ENCODE measurements around the gene PIK3R6. TPM values are rescaled to one million over a fixed set of nuclear protein-coding genes. Genes with fewer than 3 reads are reported as not detected.

Gene PIK3R6
- polyA plus RNA-seq, 1 of the 3 experiments (the other 2 are of a cell fraction), result 0.03 TPM

DNA sequence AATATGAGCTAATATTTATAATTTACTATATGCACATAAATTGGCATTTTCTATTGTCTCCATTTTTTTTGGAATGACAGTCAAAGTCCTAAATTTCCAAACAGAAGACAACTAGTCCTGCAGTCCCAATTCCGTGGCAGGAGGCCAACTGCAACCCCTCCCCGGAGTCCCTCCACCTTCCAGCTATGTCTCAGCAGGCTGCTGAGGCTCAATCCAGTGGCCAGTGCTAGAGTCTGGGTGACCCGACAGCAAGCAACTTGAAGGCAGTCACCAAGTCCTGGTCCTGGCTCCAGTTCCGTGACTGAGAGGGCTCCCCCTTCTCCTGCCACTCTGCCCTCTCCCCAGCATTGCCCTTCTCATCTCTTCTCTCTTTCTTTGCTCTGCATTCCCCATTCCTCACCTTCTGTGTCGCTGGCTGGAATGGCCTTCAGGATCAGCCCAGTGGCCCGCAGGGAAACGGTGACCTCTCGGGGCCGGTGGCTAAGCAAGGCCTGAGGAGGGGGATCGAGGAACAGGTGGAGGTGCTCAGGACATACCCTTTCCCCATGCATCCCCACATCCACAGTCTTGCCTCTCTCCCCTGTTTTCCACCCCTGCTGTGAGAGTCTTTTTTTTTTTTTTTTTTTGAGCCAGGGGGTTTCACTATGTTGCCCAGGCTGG, 45.9 kb downstream of the PIK3R6 start:
- Histone ChIP-seq H3K4me1 (ENCODE audit: control insufficient read depth in 1 of 2, insufficient read depth in 2 of 2, low read depth in 1 of 2, low read length in 1 of 2) (no peaks in the 10 kb centered on the region), H3K9me3 (peaks cover 8% of the 10 kb centered on the region; the same call in 1 of the 2 replicates), H3K9me2 (no peaks in the 10 kb centered on the region), H3K27me3 (ENCODE audit: insufficient read depth) (peaks cover 31% of the 10 kb centered on the region; the same call in 1 of the 2 replicates), H3F3A (replicated peaks; ENCODE audit: insufficient read depth) (no peaks in the 10 kb centered on the region), H3K4me3 (ENCODE audit: low read depth in 2 of 2, low read length in 1 of 2) (no peak overlapping the region), H3K4me2 (no peak overlapping the region), H2AFZ (ENCODE audit: low read depth) (no peak overlapping the region), H3K79me2 (ENCODE audit: insufficient read depth) (no peaks in the 10 kb centered on the region), H3K9ac (no peak overlapping the region), H4K20me1 (ENCODE audit: insufficient read depth) (no peaks in the 10 kb centered on the region), H3K27ac (ENCODE audit: low read depth in 2 of 2, low read length in 1 of 2) (no peak overlapping the region), H3K36me3 (replicated peaks in 1 of 2; ENCODE audit: control insufficient read depth in 1 of 2, insufficient read depth in 2 of 2, low read length in 1 of 2) (no peaks in the 10 kb centered on the region)
- DNase-seq, result no peak
- no peak for TF ChIP-seq FOXM1 (IDR thresholded peaks at IDR 0.05; ENCODE audit: low read depth)
- TF ChIP-seq TAF1 (IDR thresholded peaks at IDR 0.05; ENCODE audit: borderline replicate concordance, low read depth, low read length), result no peak
- no peak for TF ChIP-seq FOXJ3 (CRISPR knock-in tag; IDR thresholded peaks at IDR 0.05)
- TF ChIP-seq NRF1 (IDR thresholded peaks at IDR 0.05; ENCODE audit: low read depth, low read length), result no peak
- TF ChIP-seq EZH2phosphoT487 (IDR thresholded peaks at IDR 0.05; ENCODE audit: borderline replicate concordance, low read depth), result no peak
- no peak for TF ChIP-seq NFIC (IDR thresholded peaks at IDR 0.05; ENCODE audit: borderline replicate concordance)
- TF ChIP-seq FOSL2 (IDR thresholded peaks at IDR 0.05; ENCODE audit: borderline replicate concordance, low read depth), result no peak
- no peak for TF ChIP-seq MXI1 (IDR thresholded peaks at IDR 0.05; ENCODE audit: low read depth, low read length)
- no peak for TF ChIP-seq TEAD4 (IDR thresholded peaks at IDR 0.05; ENCODE audit: borderline replicate concordance, insufficient read depth)
- POLR2A ChIA-PET, result no interaction called here
- WGBS (ENCODE audit: low lambda C conversion rate), result 13% methylated on average over 10 of the region's 10 CpGs
- CTCF ChIA-PET, result interaction anchor here (0.8 to 1.1 kb wide), 2 partner anchors 19 to 36 kb away, joined by 3 read pairs; no protein-coding TSS in a partner anchor

DNA sequence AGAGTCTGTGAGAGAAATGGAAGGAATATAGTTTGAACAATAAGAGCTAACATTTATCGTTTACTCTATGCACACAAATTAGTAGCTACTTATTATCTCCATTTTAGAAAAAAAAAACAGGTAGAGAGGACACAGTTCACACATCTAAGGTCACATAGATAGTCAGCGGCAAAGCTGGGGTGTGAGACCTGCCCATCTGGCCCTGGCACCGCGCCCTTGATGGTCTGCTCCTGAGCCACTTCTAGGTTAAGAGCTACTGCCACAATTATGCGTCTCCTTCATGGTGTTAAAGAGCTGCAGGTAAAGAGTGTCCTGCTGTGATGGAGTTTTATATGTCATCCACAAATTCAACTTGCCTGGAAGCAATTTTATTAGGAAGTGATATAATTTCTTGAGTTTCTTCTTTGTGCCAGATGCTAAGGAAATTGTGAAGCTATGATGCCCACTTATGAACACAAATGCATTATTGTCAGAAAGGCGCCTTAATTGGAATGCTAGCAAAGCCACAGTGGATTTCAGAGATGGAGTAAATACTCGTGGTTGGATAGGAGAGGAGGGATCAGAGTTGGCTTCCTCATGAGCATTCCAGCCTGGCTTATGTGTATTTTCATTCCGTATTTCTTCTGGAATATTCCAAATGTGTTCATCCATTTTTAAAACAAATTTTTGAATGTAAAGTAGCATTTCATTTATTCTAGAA, 47.0 kb downstream of the PIK3R6 start:
- Histone ChIP-seq H3K9me2 (no peaks in the 10 kb centered on the region), H4K20me1 (ENCODE audit: insufficient read depth) (no peaks in the 10 kb centered on the region), H3K9ac (no peak overlapping the region), H3K79me2 (ENCODE audit: insufficient read depth) (no peaks in the 10 kb centered on the region), H3K4me2 (no peak overlapping the region), H2AFZ (ENCODE audit: low read depth) (no peak overlapping the region), H3K4me1 (ENCODE audit: control insufficient read depth in 1 of 2, insufficient read depth in 2 of 2, low read depth in 1 of 2, low read length in 1 of 2) (no peaks in the 10 kb centered on the region), H3F3A (replicated peaks; ENCODE audit: insufficient read depth) (no peaks in the 10 kb centered on the region), H3K4me3 (ENCODE audit: low read depth in 2 of 2, low read length in 1 of 2) (no peak overlapping the region), H3K27me3 (ENCODE audit: insufficient read depth) (peaks cover 35% of the 10 kb centered on the region; the same call in 1 of the 2 replicates), H3K36me3 (replicated peaks in 1 of 2; ENCODE audit: control insufficient read depth in 1 of 2, insufficient read depth in 2 of 2, low read length in 1 of 2) (no peaks in the 10 kb centered on the region), H3K27ac (ENCODE audit: low read depth in 2 of 2, low read length in 1 of 2) (no peak overlapping the region), H3K9me3 (peaks cover 8% of the 10 kb centered on the region; the same call in 1 of the 2 replicates)
- POLR2A ChIA-PET, result no interaction called here
- WGBS (ENCODE audit: low lambda C conversion rate), result 13% methylated on average over 8 of the region's 8 CpGs
- CTCF ChIA-PET, result interaction anchor here (0.8 to 1.1 kb wide), 2 partner anchors 20 to 35 kb away, joined by 3 read pairs; no protein-coding TSS in a partner anchor
- DNase-seq, result no peak
- TF ChIP-seq CHD2 (IDR thresholded peaks at IDR 0.05; ENCODE audit: low read length, partially characterized antibody) (no peak), RFX5 (IDR thresholded peaks at IDR 0.05; ENCODE audit: low read length) (no peak), EZH2phosphoT487 (IDR thresholded peaks at IDR 0.05; ENCODE audit: borderline replicate concordance, low read depth) (no peak), GATA2 (CRISPR knock-in tag; IDR thresholded peaks at IDR 0.05) (no peak), MEF2A (IDR thresholded peaks at IDR 0.05; ENCODE audit: borderline replicate concordance, low read depth) (no peak), SMC3 (IDR thresholded peaks at IDR 0.05; ENCODE audit: low read depth, low read length) (no peak), SIN3A (IDR thresholded peaks at IDR 0.05; ENCODE audit: borderline replicate concordance, low read depth, low read length) (no peak), TEAD4 (IDR thresholded peaks at IDR 0.05; ENCODE audit: borderline replicate concordance, insufficient read depth) (no peak), JUND (IDR thresholded peaks at IDR 0.05) (no peak), RCOR1 (IDR thresholded peaks at IDR 0.05; ENCODE audit: low read length) (no peak)
- TF ChIP-seq, protein P1, sequence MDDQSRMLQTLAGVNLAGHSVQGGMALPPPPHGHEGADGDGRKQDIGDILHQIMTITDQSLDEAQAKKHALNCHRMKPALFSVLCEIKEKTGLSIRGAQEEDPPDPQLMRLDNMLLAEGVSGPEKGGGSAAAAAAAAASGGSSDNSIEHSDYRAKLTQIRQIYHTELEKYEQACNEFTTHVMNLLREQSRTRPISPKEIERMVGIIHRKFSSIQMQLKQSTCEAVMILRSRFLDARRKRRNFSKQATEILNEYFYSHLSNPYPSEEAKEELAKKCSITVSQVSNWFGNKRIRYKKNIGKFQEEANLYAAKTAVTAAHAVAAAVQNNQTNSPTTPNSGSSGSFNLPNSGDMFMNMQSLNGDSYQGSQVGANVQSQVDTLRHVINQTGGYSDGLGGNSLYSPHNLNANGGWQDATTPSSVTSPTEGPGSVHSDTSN (IDR thresholded peaks at IDR 0.05), result no peak
- TF ChIP-seq, protein P2, sequence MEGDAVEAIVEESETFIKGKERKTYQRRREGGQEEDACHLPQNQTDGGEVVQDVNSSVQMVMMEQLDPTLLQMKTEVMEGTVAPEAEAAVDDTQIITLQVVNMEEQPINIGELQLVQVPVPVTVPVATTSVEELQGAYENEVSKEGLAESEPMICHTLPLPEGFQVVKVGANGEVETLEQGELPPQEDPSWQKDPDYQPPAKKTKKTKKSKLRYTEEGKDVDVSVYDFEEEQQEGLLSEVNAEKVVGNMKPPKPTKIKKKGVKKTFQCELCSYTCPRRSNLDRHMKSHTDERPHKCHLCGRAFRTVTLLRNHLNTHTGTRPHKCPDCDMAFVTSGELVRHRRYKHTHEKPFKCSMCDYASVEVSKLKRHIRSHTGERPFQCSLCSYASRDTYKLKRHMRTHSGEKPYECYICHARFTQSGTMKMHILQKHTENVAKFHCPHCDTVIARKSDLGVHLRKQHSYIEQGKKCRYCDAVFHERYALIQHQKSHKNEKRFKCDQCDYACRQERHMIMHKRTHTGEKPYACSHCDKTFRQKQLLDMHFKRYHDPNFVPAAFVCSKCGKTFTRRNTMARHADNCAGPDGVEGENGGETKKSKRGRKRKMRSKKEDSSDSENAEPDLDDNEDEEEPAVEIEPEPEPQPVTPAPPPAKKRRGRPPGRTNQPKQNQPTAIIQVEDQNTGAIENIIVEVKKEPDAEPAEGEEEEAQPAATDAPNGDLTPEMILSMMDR (IDR thresholded peaks at IDR 0.05), result no peak
- TF ChIP-seq, protein P3, sequence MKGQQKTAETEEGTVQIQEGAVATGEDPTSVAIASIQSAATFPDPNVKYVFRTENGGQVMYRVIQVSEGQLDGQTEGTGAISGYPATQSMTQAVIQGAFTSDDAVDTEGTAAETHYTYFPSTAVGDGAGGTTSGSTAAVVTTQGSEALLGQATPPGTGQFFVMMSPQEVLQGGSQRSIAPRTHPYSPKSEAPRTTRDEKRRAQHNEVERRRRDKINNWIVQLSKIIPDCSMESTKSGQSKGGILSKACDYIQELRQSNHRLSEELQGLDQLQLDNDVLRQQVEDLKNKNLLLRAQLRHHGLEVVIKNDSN (IDR thresholded peaks at IDR 0.05; ENCODE audit: borderline replicate concordance, low read depth), result no peak
